HL-60 (cell line): ENCODE data around the gene ADPRS.

Experiments used
- DNase-seq, 2 experiments: peaks; one replicate each; pipeline ENCODE4 v3.0.0-alpha.2; 2010 to 2020; ENCODE audit warnings: low read depth in 1 of 2, low spot score in 1 of 2
- H3K27ac ChIP-seq: fragments of 250-450 bp; sonication (Bioruptor Pico); replicated peaks from 2 replicates; pipeline ENCODE4 v1.5.1; 2020; ENCODE audit warnings: mild to moderate bottlenecking, moderate library complexity
- H3K27me3 ChIP-seq: fragments of 250-450 bp; sonication (Bioruptor Pico); 2 replicates; pipeline ENCODE4 v1.5.1; 2021; ENCODE audit warnings: mild to moderate bottlenecking, moderate library complexity; ENCODE audit not compliant: insufficient read depth, poor library complexity, severe bottlenecking
- H3K4me3 ChIP-seq: replicated peaks from 2 replicates; pipeline ENCODE4 v1.5.1; 2011; ENCODE audit warnings: mild to moderate bottlenecking, control low read depth, low read length; ENCODE audit not compliant: insufficient read depth
- CTCF ChIP-seq: IDR thresholded peaks from one replicate; pipeline ENCODE4 v1.5.1; 2011; ENCODE audit warnings: low read length, control low read depth, inconsistent platforms; ENCODE audit not compliant: insufficient read depth
- GABPA ChIP-seq: IDR thresholded peaks from 2 replicates; pipeline ENCODE4 v1.6.1; 2012; ENCODE audit warnings: low read depth
- POLR2AphosphoS5 ChIP-seq: IDR thresholded peaks from 2 replicates; pipeline ENCODE4 v1.6.1; 2012; ENCODE audit warnings: low read depth
- REST ChIP-seq: IDR thresholded peaks from 2 replicates; pipeline ENCODE4 v1.6.1; 2012; ENCODE audit warnings: low read depth; ENCODE audit not compliant: insufficient replicate concordance
- SPI1 ChIP-seq: IDR thresholded peaks from 2 replicates; pipeline ENCODE4 v1.6.1; 2012; ENCODE audit warnings: low read depth, mild to moderate bottlenecking, borderline replicate concordance

The ADPRS gene

GRCh38 chr1:36070349-36070748 is 18.3 kb upstream of the ADPRS start:
- Histone ChIP-seq H3K27me3 (no peaks in the 10 kb centered on the region), H3K27ac (no peak overlapping the region), H3K4me3 (no peak overlapping the region)
- TF ChIP-seq SPI1 (no peak), REST (no peak), CTCF (no peak), GABPA (no peak), POLR2AphosphoS5 (no peak)
- DNase-seq: no peak

- Histone ChIP-seq H3K27ac (no peak overlapping the region), H3K27me3 (no peaks in the 10 kb centered on the region), H3K4me3 (no peak overlapping the region)
- DNase-seq: no peak
- TF ChIP-seq GABPA (no peak), POLR2AphosphoS5 (no peak), SPI1 (no peak), REST (no peak), CTCF (no peak)
These were observed 11.6 kb upstream of the ADPRS start for GRCh38 chr1:36076979-36077573.

- TF ChIP-seq POLR2AphosphoS5 (no peak), SPI1 (no peak), REST (no peak), CTCF (no peak)
- no peak overlapping the region for H3K4me3 ChIP-seq
- no peaks in the 10 kb centered on the region for H3K27me3 ChIP-seq
- DNase-seq: no peak
- no peak overlapping the region for H3K27ac ChIP-seq
These were observed 8.5 kb upstream of the ADPRS start for GRCh38 chr1:36080236-36080635.
